Measurements from ENCODE around the gene TMEM156.
"Not testable (repeated sequence)": the region's sequence is repeated elsewhere in the genome, so short reads cannot be mapped to it uniquely, and the experiment has no call there.

Gene TMEM156

DNA sequence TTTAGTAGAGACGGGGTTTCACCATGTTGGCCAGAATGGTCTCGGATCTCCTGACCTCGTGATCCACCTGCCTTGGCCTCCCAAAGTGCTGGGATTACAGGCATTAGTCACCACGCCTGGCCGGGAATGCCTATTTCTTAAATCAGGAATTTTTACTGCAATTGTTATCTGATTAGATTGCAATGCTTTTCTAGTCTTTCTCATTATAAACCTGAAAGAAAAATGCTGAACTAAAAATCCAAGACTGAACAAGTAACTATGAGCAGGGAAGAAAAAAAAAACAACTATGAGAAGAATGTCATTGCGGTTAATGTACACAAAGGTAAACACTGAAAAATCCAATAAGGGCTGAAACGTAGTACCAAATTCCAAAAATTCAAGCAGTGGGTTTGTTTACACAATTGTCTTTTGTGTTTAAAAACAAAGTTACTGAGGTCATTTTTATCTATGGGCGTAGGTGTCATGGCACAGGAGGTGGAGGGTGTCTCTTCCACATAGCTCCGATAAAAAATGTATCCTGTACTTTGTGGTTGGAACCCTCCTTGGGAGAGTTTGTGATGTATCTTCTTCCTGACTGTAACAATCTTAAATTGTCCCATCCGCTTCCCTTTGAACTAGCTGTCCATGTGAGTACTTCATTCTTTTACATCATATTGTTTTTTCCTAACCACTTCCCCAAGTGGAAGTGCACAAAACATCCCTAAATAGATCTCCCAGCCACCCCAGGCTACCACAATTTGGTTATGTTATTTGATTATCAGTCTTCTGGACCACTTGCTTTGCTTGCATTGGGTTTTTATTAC, 11.1 kb upstream of the TMEM156 start:
- no peak for DNase-seq

DNA sequence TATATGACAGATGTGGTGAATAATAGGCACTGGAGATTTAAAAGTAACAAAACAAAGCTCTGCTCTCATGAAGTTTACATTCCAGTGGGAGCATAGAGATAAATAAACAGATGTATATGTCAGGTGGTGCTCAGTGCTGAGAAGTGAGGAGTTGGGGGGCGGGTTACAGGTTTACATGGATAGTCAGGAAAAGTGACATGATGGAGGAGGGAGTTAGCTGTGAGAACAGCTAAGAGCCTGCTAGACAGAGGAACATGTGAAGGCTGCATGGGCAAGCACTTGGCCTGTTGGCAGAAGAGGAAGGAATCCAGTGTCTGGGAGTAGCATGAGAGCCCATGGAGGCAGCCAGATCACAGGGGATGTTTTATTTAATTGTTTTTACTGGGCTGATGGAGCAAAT, 10.2 kb upstream of the TMEM156 start:
- no peak for DNase-seq

- no peak for DNase-seq
Observed at GRCh38 chr4:39039108-39039507, 6.9 kb upstream of the TMEM156 start.

DNA sequence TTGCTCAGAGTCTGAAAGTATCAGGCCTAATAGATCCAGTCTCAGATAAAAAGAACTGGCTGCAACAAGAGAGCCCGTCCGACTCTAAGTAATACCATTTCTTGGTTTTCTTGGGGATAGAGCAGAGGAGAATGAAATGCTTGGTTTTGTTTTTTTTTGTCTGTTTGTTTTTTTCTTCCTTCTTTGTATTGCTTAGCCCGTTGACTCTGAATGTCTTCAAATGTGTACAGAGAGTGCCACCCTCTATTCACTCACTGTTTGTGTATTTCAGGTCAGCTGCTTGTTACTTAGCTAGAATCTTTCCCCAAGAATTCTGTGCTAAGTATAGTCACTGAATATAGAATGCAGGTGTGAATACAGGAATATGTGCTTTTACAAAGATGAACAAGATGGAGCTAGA, 5.7 kb upstream of the TMEM156 start:
- no peak for DNase-seq

- no peak for DNase-seq
Observed at GRCh38 chr4:39037491-39037825, 5.2 kb upstream of the TMEM156 start.

- peak; percentile 39 for DNase-seq
Observed at GRCh38 chr4:39036172-39036571, 4.0 kb upstream of the TMEM156 start.

DNA sequence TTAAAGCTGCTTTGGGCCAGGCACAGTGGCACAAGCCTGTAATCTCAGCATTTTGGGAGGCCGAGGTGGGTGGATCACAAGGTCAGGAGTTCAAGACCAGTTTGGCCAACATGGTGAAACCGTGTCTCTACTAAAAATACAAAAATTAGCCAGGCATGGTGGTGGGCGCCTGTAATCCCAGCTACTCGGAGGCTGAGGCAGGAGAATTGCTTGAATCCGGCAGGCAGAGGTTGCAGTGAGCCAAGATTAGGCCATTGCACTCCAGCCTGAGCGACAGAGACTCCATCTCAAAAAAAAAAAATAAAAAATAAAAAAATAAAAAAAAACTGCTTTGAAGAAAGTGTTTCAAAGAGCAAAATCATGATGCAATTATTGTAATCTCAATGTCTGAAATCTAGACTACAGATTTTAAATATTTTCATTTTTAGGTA, 604 bp downstream of the TMEM156 start:
- not testable (repeated sequence) for DNase-seq

GRCh38 chr4:39030725-39031124, 1.5 kb downstream of the TMEM156 start:
- DNase-seq, result no peak

GRCh38 chr4:39029752-39030694, 2.2 kb downstream of the TMEM156 start:
- no peak for DNase-seq

GRCh38 chr4:39026096-39026495, 6.1 kb downstream of the TMEM156 start:
- DNase-seq, result no peak

DNA sequence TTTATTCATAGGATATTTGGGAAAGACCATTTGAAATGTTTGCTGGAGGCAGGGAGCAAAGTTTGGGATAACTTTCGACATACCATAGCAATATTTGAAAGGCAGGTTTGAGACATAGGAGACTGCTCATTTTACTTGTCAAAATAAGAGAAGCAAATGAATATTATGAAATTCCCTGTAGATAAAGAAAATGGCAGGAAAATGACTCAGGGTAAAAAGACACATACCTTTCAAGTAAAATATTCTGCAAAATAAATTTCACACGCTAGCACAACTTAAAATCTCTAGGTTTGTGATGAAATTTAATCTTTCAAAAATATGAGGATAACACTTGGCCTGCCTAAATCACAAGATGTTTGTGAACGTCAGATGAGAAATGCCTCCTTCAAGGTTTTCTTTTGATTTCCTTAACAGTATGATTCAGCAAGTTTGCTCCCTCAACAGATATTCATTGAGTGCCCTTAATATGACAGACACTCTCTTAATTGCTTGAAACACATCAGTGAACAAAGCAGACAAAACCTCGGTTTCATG, 6.6 kb downstream of the TMEM156 start:
- no peak for DNase-seq

GRCh38 chr4:39024311-39024865, 7.8 kb downstream of the TMEM156 start:
- DNase-seq, result no peak

- DNase-seq, result no peak
Observed at GRCh38 chr4:39023059-39023458, 9.2 kb downstream of the TMEM156 start.

GRCh38 chr4:39022241-39022640, 10.0 kb downstream of the TMEM156 start:
- DNase-seq, result no peak

GRCh38 chr4:39021631-39022030, 10.6 kb downstream of the TMEM156 start:
- no peak for DNase-seq

DNA sequence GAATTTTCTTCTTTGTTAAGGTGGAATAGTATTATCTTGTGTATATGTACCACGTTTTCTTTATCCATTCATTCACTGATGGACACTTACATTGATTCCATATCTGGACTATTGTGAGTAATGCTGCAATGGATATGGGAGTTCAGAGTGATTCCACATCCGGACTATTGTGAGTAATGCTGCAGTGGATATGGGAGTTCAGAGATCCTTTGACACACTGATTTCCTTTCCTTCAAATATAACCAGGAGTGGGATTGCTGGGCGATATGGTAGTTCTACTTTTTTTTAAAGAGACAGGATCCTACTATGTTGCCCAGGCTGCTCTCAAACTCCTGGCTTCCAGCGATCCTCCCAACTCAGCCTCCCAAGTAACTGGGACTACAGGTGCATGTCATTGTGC, 12.1 kb downstream of the TMEM156 start:
- no peak for DNase-seq

DNA sequence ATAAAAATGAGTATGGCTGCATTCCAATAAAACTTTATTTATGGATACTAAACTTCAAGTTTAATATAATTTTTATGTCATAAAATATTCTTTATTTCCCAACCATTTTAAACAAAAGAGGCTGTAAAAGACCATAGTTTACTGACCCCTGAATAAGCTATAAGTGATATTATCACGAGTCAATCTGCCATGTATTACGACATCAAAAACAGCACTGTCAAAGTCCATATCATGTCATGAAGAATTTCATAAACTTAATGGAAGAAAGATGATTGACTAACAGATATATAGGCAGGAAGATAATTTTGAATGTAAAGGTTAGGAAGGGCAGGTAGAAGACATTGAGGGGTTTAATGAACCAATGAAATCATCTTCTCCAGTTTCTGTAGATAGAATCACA, 18.2 kb downstream of the TMEM156 start:
- DNase-seq, result no peak

- no peak for DNase-seq
Observed at GRCh38 chr4:39004758-39005157, 27.5 kb downstream of the TMEM156 start.

DNA sequence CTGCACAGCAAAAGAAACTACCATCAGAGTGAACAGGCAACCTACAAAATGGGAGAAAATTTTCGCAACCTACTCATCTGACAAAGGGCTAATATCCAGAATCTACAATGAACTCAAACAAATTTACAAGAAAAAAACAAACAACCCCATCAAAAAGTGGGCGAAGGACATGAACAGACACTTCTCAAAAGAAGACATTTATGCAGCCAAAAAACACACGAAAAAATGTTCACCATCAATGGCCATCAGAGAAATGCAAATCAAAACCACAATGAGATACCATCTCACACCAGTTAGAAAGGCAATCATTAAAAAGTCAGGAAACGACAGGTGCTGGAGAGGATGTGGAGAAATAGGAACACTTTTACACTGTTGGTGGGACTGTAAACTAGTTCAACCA, 30.2 kb downstream of the TMEM156 start:
- not testable (repeated sequence) for DNase-seq

DNA sequence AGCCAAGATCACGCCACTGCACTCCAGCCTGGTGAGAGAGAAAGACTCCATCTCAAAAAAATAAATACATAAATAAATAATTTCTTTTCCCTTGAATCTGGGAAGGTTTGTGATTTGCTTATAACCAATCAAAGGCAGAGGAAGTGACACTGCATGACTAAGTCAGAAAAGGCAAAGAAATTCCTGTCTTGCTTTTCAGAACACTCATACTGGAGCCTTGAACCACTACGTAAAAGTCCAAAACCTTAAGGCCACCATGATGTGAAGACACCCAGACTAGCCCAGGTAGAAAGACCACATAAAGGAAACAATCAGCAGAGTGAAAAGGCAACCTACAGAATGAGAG, 36.6 kb downstream of the TMEM156 start:
- no peak for DNase-seq

GRCh38 chr4:38994135-38994534, 38.1 kb downstream of the TMEM156 start:
- no peak for DNase-seq

DNA sequence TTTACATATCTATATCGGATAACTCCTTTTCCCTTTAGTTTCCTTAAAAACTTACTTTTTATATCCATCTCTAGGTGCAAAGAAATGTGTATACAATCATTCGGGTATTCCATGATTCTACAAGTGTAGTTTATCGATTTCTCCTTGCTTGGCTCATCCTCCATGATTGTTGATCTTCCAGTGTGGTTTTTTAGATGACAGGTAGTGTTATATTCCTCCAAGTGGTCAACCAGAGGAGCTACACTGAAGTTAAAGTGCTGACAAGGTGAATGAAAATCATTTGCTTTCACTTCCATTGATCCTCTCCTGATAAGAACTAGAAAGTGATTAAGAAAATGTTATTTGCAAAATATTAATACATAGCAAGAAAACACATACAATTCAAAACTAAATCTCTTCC, 38.5 kb downstream of the TMEM156 start:
- no peak for DNase-seq

DNA sequence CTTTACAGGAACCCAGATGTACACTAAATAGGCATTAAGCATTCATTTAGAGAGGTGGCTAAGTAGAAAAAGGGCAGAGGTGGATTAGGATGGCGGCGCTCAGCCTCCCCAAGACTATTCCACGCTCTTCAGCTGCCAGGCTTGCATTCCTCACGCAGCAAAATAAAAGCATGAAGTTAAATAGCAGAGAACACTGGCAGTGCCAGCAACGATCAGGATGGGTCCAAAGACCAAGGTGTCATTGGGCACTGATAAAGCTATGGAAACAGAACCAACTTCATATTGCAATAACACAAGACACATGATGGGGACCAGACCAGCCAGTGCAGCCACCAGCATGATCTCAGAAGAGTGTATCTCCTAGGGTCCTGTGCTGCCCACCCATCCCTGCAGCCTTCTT, 42.0 kb downstream of the TMEM156 start:
- no peak for DNase-seq

DNA sequence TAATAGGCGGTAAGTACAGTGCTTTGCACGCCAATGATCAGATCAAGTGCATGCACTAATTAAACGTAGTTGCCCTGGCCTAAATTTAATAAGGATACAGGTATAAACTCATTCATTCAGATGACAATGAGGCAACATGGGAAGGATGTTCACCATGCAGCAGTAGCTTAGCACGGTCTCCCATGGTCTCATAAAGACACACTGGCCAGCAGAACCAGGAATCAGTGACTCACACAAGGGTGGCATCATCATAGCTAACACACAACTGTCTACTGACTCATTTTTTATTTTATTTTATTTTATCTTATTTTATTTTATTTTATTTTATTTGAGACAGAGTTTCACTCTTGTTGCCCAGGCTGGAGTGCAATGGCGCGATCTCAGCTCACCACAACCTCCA, 42.7 kb downstream of the TMEM156 start:
- DNase-seq, result no peak

Measured in kidney glomerular epithelial cell (primary cell).